ENCODE data around the gene RGS13.

DNA sequence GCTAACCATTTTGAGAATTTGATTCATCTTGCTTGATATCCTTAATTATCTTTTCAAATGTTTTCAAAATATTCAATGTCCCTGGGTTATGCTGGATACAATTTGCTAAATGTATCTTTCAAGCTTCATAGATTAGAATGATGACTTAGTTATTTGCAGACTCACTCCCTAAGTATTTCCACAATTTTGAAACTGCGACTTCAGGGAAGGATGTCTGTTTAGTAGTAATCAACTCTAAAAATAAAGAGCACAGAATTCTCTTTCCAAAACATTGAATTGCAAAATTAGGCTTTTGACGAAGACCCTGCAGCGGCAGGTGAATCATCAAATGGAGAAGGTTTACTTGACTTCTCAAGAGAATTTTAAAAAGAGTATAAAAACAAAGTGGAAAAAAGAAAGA, 46.1 kb upstream of the RGS13 start:
- TF ChIP-seq, protein P1, sequence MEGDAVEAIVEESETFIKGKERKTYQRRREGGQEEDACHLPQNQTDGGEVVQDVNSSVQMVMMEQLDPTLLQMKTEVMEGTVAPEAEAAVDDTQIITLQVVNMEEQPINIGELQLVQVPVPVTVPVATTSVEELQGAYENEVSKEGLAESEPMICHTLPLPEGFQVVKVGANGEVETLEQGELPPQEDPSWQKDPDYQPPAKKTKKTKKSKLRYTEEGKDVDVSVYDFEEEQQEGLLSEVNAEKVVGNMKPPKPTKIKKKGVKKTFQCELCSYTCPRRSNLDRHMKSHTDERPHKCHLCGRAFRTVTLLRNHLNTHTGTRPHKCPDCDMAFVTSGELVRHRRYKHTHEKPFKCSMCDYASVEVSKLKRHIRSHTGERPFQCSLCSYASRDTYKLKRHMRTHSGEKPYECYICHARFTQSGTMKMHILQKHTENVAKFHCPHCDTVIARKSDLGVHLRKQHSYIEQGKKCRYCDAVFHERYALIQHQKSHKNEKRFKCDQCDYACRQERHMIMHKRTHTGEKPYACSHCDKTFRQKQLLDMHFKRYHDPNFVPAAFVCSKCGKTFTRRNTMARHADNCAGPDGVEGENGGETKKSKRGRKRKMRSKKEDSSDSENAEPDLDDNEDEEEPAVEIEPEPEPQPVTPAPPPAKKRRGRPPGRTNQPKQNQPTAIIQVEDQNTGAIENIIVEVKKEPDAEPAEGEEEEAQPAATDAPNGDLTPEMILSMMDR (IDR thresholded peaks at IDR 0.05), result no peak
- no peak for TF ChIP-seq POLR2AphosphoS5 (IDR thresholded peaks at IDR 0.05)
